Stimulated activated naive CD8-positive, alpha-beta T cell treated with anti-CD3 and anti-CD28 coated beads, Interleukin-15, amount 100 ng/mL, for 72 hours (primary cell): ENCODE measurements around the gene USH1C.

Source experiments
- ATAC-seq: fragments of 150-1000 bp; cut with Tn5 transposase; 2 replicates; pipeline ENCODE4 v1.10.0; 2021; ENCODE audit warnings: mild to moderate bottlenecking, moderate library complexity
- DNase-seq, 2 donors: peaks; one replicate each; pipeline ENCODE4 v3.0.0; 2021 to 2022
- H3K27ac Mint-ChIP-seq, 2 donors: one replicate each; pipeline ENCODE4 v1.8.0; 2022; ENCODE audit warnings: mild to moderate bottlenecking in 2 of 2, mixed read lengths in 2 of 2, moderate library complexity in 2 of 2
- H3K27me3 Mint-ChIP-seq: one replicate; pipeline ENCODE4 v1.8.0; 2022; ENCODE audit warnings: mixed read lengths
- H3K4me1 Mint-ChIP-seq: one replicate; pipeline ENCODE4 v1.8.0; 2022; ENCODE audit warnings: mild to moderate bottlenecking, mixed read lengths
- H3K4me3 Mint-ChIP-seq, 2 donors: one replicate each; pipeline ENCODE4 v1.8.0; 2022; ENCODE audit warnings: mild to moderate bottlenecking in 2 of 2, mixed read lengths in 2 of 2, moderate library complexity in 1 of 2
- H3K9me3 Mint-ChIP-seq, 2 donors: one replicate each; pipeline ENCODE4 v1.8.0; 2022; ENCODE audit warnings: mixed read lengths in 2 of 2

Gene USH1C

GRCh38 chr11:17469998-17470397 lies 74.2 kb downstream of the USH1C start:
- Mint-ChIP-seq H3K4me1 (no peaks in the 10 kb centered on the region), H3K27me3 (peaks cover 35% of the 10 kb centered on the region), H3K9me3 (no peaks in the 10 kb centered on the region), H3K4me3 (no peak overlapping the region), H3K27ac (no peak overlapping the region)
- DNase-seq = no peak
- ATAC-seq = no peak

GRCh38 chr11:17468122-17468521 lies 76.1 kb downstream of the USH1C start:
- DNase-seq (no peak), ATAC-seq (no peak)
- Mint-ChIP-seq H3K4me1 (no peaks in the 10 kb centered on the region), H3K27me3 (peaks cover 16% of the 10 kb centered on the region), H3K4me3 (no peak overlapping the region), H3K9me3 (no peaks in the 10 kb centered on the region), H3K27ac (no peak overlapping the region)

GRCh38 chr11:17463546-17464174 lies 80.6 kb downstream of the USH1C start:
- H3K27ac Mint-ChIP-seq = no peak overlapping the region
- H3K4me3 Mint-ChIP-seq = no peak overlapping the region
- DNase-seq (no peak), ATAC-seq (no peak)
- no peaks in the 10 kb centered on the region for H3K4me1 Mint-ChIP-seq
- no peaks in the 10 kb centered on the region for H3K9me3 Mint-ChIP-seq
- peaks cover 7% of the 10 kb centered on the region for H3K27me3 Mint-ChIP-seq

- ATAC-seq (no peak), DNase-seq (no peak)
- H3K4me3 Mint-ChIP-seq = no peak overlapping the region
- no peaks in the 10 kb centered on the region for H3K4me1 Mint-ChIP-seq
- H3K27me3 Mint-ChIP-seq = peaks cover 13% of the 10 kb centered on the region
- no peaks in the 10 kb centered on the region for H3K9me3 Mint-ChIP-seq
- no peak overlapping the region for H3K27ac Mint-ChIP-seq
Observed at GRCh38 chr11:17462940-17463339, 81.3 kb downstream of the USH1C start.

- no peak for ATAC-seq
- peaks cover 22% of the 10 kb centered on the region for H3K27me3 Mint-ChIP-seq
- no peaks in the 10 kb centered on the region for H3K4me1 Mint-ChIP-seq
- no peak for DNase-seq
- no peak overlapping the region for H3K4me3 Mint-ChIP-seq
- no peak overlapping the region for H3K27ac Mint-ChIP-seq
- H3K9me3 Mint-ChIP-seq = no peaks in the 10 kb centered on the region
Observed at GRCh38 chr11:17460406-17460805, 83.8 kb downstream of the USH1C start.

DNA sequence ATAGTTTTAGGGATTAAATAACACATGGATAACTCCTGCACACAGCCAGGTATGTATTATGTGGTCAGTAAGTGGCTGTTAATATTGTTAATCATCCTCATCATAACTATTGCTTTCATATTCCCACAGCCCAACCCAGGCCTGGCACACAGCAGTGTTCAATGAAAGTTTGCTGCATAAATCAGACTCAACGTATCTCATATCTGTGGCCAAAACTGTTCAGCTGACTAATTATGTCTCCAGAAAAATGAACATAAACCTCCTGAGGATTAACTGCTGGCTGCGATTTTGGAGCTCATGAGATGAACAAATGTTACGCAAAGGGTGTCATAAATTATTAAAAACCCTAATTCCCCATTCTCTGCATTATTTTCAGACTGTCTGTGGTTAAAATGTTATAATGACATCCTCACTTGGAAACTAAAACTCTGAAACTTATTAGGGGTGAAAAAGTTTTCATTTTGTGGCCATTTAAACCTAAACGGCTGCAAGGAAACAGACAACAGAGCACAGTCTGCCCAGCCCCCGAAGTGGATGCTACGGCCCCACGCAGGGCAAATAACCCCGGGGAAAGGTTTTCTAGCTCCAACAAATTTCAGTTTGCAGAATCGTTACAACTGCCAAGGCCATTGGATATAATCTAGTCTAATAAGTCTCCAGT lies 84.8 kb downstream of the USH1C start:
- peaks cover 22% of the 10 kb centered on the region for H3K27me3 Mint-ChIP-seq
- no peaks in the 10 kb centered on the region for H3K9me3 Mint-ChIP-seq
- no peak overlapping the region for H3K4me3 Mint-ChIP-seq
- no peak for DNase-seq
- no peak overlapping the region for H3K27ac Mint-ChIP-seq
- no peaks in the 10 kb centered on the region for H3K4me1 Mint-ChIP-seq
- no peak for ATAC-seq

DNA sequence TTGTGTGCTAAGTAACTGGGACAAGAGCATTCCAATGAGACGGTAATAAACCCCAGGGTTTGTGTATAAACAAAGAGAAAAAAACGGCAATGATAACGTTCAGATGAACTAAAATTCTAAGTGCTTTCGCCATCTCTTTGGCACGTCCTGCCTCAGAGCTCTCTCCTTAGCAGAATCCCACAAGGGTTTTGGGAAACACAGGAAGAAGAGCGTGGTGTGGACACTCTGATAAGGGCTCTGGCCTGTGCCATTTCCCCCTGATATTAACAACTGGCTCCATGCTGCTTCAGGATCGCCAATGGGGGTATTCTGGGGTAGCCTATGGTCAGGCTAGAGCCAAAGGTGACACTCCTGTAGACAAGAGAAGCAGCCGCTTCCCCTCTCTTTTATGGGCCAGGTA lies 85.9 kb downstream of the USH1C start:
- no peak for ATAC-seq
- no peaks in the 10 kb centered on the region for H3K9me3 Mint-ChIP-seq
- H3K27me3 Mint-ChIP-seq = peaks cover 22% of the 10 kb centered on the region
- no peak for DNase-seq
- H3K4me1 Mint-ChIP-seq = no peaks in the 10 kb centered on the region
- H3K27ac Mint-ChIP-seq = no peak overlapping the region
- H3K4me3 Mint-ChIP-seq = no peak overlapping the region

DNA sequence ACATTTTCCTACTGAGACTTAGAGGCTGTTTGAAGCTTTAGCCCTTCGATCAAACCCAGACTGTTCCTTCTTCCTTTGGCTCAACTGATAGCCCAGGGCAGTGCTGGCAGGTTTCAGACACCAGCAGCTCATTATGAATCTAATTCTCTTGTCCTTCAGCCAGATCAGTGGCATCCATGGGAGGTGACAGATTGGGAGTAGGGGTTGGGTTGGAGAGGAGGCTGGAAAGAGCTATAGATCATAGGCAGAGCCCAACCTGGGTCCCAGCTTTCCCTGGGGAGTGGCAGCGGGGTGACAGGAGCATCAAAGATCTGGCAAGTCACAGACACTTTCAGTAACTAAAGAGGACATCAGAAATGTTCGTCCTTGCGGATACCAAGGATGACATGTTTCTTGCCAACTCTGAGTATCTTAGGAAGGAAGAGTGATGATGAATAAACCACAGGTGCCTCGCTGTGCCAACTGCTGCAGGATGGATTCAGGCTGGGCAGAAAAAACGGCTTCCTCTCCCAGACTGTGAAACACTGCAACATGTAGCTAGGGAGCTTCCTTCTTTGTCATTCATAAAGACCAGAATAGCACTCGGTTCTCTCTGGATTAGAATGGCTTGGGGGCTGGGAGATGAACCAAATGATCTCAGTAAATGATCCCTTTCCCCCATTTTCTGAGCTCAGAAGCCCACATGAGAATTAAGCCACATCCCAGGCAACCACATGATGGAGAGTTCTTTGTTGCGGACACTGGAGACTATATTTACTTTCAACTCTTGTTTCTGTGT lies 86.6 kb downstream of the USH1C start:
- DNase-seq (no peak), ATAC-seq (no peak)
- Mint-ChIP-seq H3K4me1 (no peaks in the 10 kb centered on the region), H3K27ac (no peak overlapping the region), H3K27me3 (peaks cover 22% of the 10 kb centered on the region), H3K4me3 (no peak overlapping the region), H3K9me3 (no peaks in the 10 kb centered on the region)

GRCh38 chr11:17452668-17453067 lies 91.5 kb downstream of the USH1C start:
- Mint-ChIP-seq H3K27ac (no peak overlapping the region), H3K27me3 (peaks cover 19% of the 10 kb centered on the region), H3K4me1 (no peaks in the 10 kb centered on the region), H3K4me3 (no peak overlapping the region), H3K9me3 (no peaks in the 10 kb centered on the region)
- no peak for ATAC-seq
- no peak for DNase-seq

DNA sequence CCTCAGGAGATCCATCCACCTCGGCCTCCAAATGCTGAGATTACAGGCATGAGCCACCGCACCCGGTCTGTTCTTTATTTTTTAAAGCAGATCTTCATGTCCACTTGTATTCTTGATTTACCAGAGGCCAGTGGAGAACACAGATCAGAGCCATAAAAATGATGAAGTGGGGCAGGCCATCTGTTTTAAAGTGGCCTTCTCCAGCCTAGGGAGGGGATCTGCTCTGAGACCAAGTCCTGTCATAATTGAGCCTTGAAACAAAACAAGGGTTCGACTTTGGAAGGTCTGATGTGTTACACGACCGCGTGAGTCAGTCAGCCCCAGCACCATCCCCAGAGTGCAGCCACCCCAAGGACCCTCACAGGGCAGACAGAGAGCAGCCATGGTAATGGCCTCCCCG lies 95.1 kb downstream of the USH1C start:
- ATAC-seq = no peak
- Mint-ChIP-seq H3K27ac (no peak overlapping the region), H3K9me3 (no peaks in the 10 kb centered on the region), H3K4me3 (no peak overlapping the region), H3K4me1 (no peaks in the 10 kb centered on the region), H3K27me3 (peaks cover 6% of the 10 kb centered on the region)
- DNase-seq = no peak

- H3K27ac Mint-ChIP-seq = no peak overlapping the region
- H3K9me3 Mint-ChIP-seq = peaks cover 0 to 2% of the 10 kb centered on the region in 2 donors
- ATAC-seq = no peak
- H3K27me3 Mint-ChIP-seq = peaks cover 8% of the 10 kb centered on the region
- no peaks in the 10 kb centered on the region for H3K4me1 Mint-ChIP-seq
- DNase-seq = no peak
- no peak overlapping the region for H3K4me3 Mint-ChIP-seq
Observed at GRCh38 chr11:17446482-17446881, 97.7 kb downstream of the USH1C start.

- ATAC-seq = no peak
- Mint-ChIP-seq H3K27me3 (peaks cover 14% of the 10 kb centered on the region), H3K9me3 (peaks cover 0 to 9% of the 10 kb centered on the region in 2 donors), H3K4me1 (no peaks in the 10 kb centered on the region), H3K27ac (no peak overlapping the region), H3K4me3 (no peak overlapping the region)
- no peak for DNase-seq
Observed at GRCh38 chr11:17445240-17445795, 98.9 kb downstream of the USH1C start.

DNA sequence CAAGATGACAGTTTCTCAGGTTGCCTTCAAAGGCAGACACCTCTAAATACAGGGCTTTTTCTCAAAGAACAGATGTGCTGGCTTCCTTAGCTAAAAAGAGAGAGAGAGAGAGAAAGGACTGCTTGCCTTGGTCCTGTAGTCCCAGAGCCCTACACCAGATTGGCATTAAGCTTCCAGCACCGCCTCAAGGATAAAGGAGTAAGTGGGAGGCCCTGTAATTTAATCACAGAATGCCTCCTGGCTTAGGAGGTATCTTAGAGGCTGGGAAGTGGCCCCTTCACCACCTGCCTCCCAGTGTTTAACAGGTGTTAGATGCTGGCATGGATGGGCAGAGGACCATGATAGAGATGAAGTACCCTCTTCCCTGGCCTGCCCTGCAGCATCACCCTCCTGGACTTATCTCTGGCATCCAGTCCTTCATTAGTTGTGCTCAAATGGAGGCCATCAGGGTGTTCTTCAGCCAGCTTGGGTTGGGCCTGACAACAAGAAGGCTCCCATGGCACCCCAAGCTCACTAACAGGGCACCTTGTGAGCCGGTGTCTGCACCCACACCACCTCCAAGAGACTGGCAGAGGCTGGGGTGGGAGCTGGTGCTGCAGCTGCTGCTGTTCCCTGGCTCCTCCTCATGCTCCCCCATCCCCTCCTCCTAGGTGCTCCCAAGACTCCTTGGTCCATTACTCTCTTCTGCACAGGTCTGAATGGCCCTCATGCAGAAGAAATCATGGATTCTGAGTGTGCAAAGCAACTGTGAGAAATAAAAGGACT lies 100.1 kb downstream of the USH1C start:
- H3K4me3 Mint-ChIP-seq = no peak overlapping the region

More for the DNA sequence above, 100.1 kb downstream of the USH1C start:
- Mint-ChIP-seq H3K27ac (no peak overlapping the region), H3K9me3 (peaks cover 0 to 9% of the 10 kb centered on the region in 2 donors), H3K27me3 (peaks cover 24% of the 10 kb centered on the region), H3K4me1 (peaks cover 8% of the 10 kb centered on the region)
- no peak for DNase-seq
- no peak for ATAC-seq
